Heart right ventricle (tissue), 16 donors: ENCODE data around the gene HOMEZ. TPM values are rescaled to one million over a fixed set of nuclear protein-coding genes. Genes with fewer than 3 reads are reported as not detected.
"Not testable (repeated sequence)": the region's sequence is repeated elsewhere in the genome, so short reads cannot be mapped to it uniquely, and the experiment has no call there.

Source experiments
- ATAC-seq, 8 donors: fragments of 200-7000 bp; cut with Tn5 transposase; one replicate each; pipeline ENCODE4 v1.9.1; 2020; ENCODE audit warnings: mild to moderate bottlenecking in 8 of 8, moderate library complexity in 8 of 8, moderate number of reproducible peaks in 1 of 8
- DNase-seq, 2 donors: peaks; one replicate each; pipeline ENCODE4 v3.0.0-alpha.2; 2020
- H3K27ac ChIP-seq, 10 donors: fragments of 200-600 bp; sonication (generic) in 2 of 10; one replicate each; pipeline versions ENCODE4 v1.5.0 to v1.8.0; 2020 to 2022; ENCODE audit warnings: mild to moderate bottlenecking in 3 of 10
- H3K27me3 ChIP-seq, 7 donors: fragments of 200-600 bp; one replicate each; pipeline ENCODE4 v1.8.0; 2021 to 2022; ENCODE audit warnings: mild to moderate bottlenecking in 2 of 7
- H3K36me3 ChIP-seq, 9 donors: fragments of 200-600 bp; sonication (generic) in 1 of 9; one replicate each; pipeline versions ENCODE4 v1.5.0 to v1.8.0; 2020 to 2022; ENCODE audit warnings: mild to moderate bottlenecking in 2 of 9
- H3K4me1 ChIP-seq, 9 donors: fragments of 200-600 bp; sonication (generic) in 1 of 9; one replicate each; pipeline versions ENCODE4 v1.5.0 to v1.8.0; 2020 to 2022; ENCODE audit warnings: mild to moderate bottlenecking in 4 of 9
- H3K4me3 ChIP-seq, 10 donors: fragments of 200-600 bp; sonication (generic) in 2 of 10; one replicate each; pipeline versions ENCODE4 v1.5.0 to v1.8.0; 2020 to 2022; ENCODE audit warnings: mild to moderate bottlenecking in 7 of 10, moderate library complexity in 2 of 10
- H3K9me3 ChIP-seq, 11 donors: fragments of 200-600 bp in 10 of 11; sonication (generic) in 2 of 11; one replicate each; pipeline versions ENCODE4 v1.5.0 to v1.8.0; 2013 to 2022; ENCODE audit warnings: mild to moderate bottlenecking in 2 of 11, control low read depth in 1 of 11, moderate library complexity in 1 of 11
- CTCF ChIP-seq, 9 donors: fragments of 200-600 bp; sonication (generic) in 2 of 9; IDR thresholded peaks; one replicate each; pipeline versions ENCODE4 v1.5.0 to v1.8.0; 2021 to 2022; ENCODE audit warnings: antibody characterized with exemption in 9 of 9, mild to moderate bottlenecking in 5 of 9, moderate library complexity in 1 of 9
- WGBS, 2 donors: extraction: QIAGEN DNeasy Blood & Tissue Kit; methylation state at CpG; one replicate each; pipeline ENCODE4 v1.1.7; 2013; ENCODE audit warnings: inconsistent platforms in 1 of 2; 5-methylcytosine and 5-hydroxymethylcytosine counted together
- intact Hi-C, 10 donors: fragments of 100-400 bp; cut with DNase I; formaldehyde crosslinking; loops; one replicate each; pipeline versions ENCODE4 v1.11.1 to v1.14.2; 2022
- polyA plus RNA-seq, 2 donors: library from polyadenylated mRNA; stranded (reverse); fragments of 200-250 nt; gene quantifications; one replicate each; pipeline ENCODE4 v1.2.3, GENCODE V29; 2013
- total RNA-seq, 10 donors: library from RNA; stranded (reverse); fragmentation: NEBNext Ultra II Directional in 3 of 10; extraction: Animal tissue kit (Norgen Biotek cat#: 25700) in 3 of 10; gene quantifications; one replicate each; pipeline versions ENCODE4 v1.2.1 to v1.2.4, GENCODE V29; 2021 to 2023
- donor health status: Arrhythmogenic right ventricular cardiomyopathy.
- donor health status: ischemic (EF 13 %, LVEDD 7.1; RV severe dilation, severe dysfunction).
- donor health status: healthy with polysubstance abuse.
- donor health status: DM: no; HTN: yes; CAD: no.
- donor health status: DM: no; HTN: no; CAD: no.
- donor health status: ischemic (EF 25% LVEDD 6.9; RV normal size, moderate dysfunction).
- donor health status: ischemic (EF 25% LVEDD 5.7; RV mildly dilated, moderate dysfunction).
- donor health status: healthy.
- donor health status: DM: yes; HTN: yes; CAD: no.
- donor health status: Ischemic cardiomyopathy.
- donor health status: ischemic (EF 35%, LVEDD 5.7; RV mildly dilated, moderate dysfunction).
- donor health status: nonischemic (EF 11% LVEDD 7.7; RV severe dilation, severe dysfunction).
- donor health status: DM: yes; HTN: yes; CAD: no.
- donor health status: PGD.
- donor health status: ischemic (EF 29% LVEDD 5.4; RV normal size, mild dysfunction).
- donor health status: nonischemic (EF 23%, LVEDD 6.1; RV moderate dilation, normal function).

HOMEZ gene
- total and polyA plus RNA-seq, 12 donors = 5.7 to 13.4 (median 9.1) TPM

DNA sequence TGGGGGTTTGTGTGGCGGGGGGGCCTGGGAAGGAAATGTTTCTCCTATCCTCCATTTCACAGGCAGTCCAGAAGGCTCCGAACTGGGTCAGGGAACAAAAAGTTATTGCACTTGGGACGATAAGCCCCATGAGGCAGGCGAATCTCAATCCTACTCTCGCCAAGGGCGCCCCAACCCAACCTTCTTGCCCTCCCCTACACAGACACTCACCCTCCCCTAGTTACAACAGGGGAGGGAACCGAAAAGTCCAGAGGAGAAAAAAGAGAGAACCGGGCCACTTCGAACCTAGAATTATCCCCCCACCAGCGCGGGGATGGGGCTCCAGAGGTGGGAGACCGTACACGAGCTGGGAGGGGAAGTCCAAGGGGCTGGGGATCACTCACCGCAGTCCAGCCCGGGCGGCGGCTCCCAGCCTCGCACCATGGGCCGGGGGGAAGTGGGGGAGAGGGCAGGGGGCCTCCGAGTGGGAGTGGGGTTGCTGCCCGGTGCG lies 357 bp downstream of the HOMEZ start:
- TF ChIP-seq CTCF (IDR thresholded peaks at IDR 0.05) = no peak
- Histone ChIP-seq H3K27me3 (no peaks in the 10 kb centered on the region), H3K36me3 (peaks cover 0 to 14% (median 0%) of the 10 kb centered on the region in 9 donors), H3K9me3 (no peaks in the 10 kb centered on the region), H3K27ac (peak overlapping the region; percentile 77 to 96 (median 92)), H3K4me3 (peak overlapping the region; percentile 67 to 95 (median 90)), H3K4me1 (peaks cover 0 to 29% (median 22%) of the 10 kb centered on the region in 9 donors)
- 0% methylated on average over 16 to 22 of the region's 22 CpGs for WGBS, 2 donors
- ATAC-seq (peak; percentile 5 to 45 (median 10)), DNase-seq (no peak)
- intact Hi-C loops = loop anchor here in 6 of 10 donors (1.0 to 2.0 kb wide), 2 partner anchors 15 kb away; no protein-coding TSS in a partner anchor

- H3K27me3 ChIP-seq = no peaks in the 10 kb centered on the region
- ATAC-seq = no peak
- 19 to 24% methylated on average over 9 of the region's 9 CpGs for WGBS, 2 donors
- DNase-seq = no peak
- no peak for TF ChIP-seq CTCF (IDR thresholded peaks at IDR 0.05)
- H3K36me3 ChIP-seq = peaks cover 0 to 14% (median 0%) of the 10 kb centered on the region in 9 donors
- intact Hi-C loops = no loop called here
- peak overlapping the region; percentile 67 to 95 (median 90) for H3K4me3 ChIP-seq
- peak overlapping the region in 9 of 10 donors; percentile 82 to 96 (median 93) for H3K27ac ChIP-seq
- H3K9me3 ChIP-seq = no peaks in the 10 kb centered on the region
- peaks cover 0 to 35% (median 23%) of the 10 kb centered on the region in 9 donors for H3K4me1 ChIP-seq
These were observed 1.0 kb downstream of the HOMEZ start for GRCh38 chr14:23284654-23285529.

DNA sequence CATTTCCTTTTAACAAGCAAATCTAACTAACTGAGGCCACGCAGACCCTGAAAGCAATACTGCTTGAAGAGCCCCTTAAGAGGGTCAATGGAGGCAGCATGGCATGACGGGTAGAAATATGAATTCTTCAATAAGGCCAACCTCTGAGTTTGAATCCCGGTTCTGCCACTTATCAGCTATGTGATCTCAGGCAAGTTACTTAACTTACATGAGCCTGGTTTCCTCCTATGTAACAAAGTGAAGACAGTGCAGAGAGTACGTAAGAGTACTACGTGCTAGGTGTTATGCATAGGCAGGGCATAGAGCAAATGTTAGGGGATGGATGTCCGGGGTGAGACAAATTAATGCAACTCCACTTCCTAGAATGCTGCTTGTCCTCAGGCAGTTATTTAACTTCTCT lies 4.7 kb downstream of the HOMEZ start:
- no peak overlapping the region for H3K4me3 ChIP-seq
- no peak for TF ChIP-seq CTCF (IDR thresholded peaks at IDR 0.05)
- intact Hi-C loops = no loop called here
- peaks cover 0 to 30% (median 17%) of the 10 kb centered on the region in 9 donors for H3K4me1 ChIP-seq
- H3K27ac ChIP-seq = no peak overlapping the region
- H3K36me3 ChIP-seq = peaks cover 0 to 22% (median under 1%) of the 10 kb centered on the region in 9 donors
- H3K27me3 ChIP-seq = no peaks in the 10 kb centered on the region
- no peak for ATAC-seq
- 93 to 94% methylated on average over 6 of the region's 6 CpGs for WGBS, 2 donors
- no peaks in the 10 kb centered on the region for H3K9me3 ChIP-seq
- DNase-seq = no peak

GRCh38 chr14:23277928-23278327 lies 8.0 kb downstream of the HOMEZ start:
- H3K9me3 ChIP-seq, ATAC-seq, H3K27ac ChIP-seq, intact Hi-C loops, DNase-seq, H3K4me3 ChIP-seq, H3K27me3 ChIP-seq: not testable (repeated sequence)
- 95 to 99% methylated on average over 6 of the region's 6 CpGs for WGBS, 2 donors
- Histone ChIP-seq H3K4me1 (peaks cover 0 to 12% (median 0%) of the 10 kb centered on the region in 9 donors), H3K36me3 (peaks cover 0 to 34% (median 4%) of the 10 kb centered on the region in 9 donors)
